Astrocyte (in vitro differentiated cells and primary cell): Measurements from ENCODE around the gene TNNI3. TPM values are rescaled to one million over a fixed set of nuclear protein-coding genes. Genes with fewer than 3 reads are reported as not detected.

Experiments used
- DNase-seq: peaks from one replicate; pipeline ENCODE4 v3.0.0-alpha.2; 2010; ENCODE audit warnings: low read depth
- FAIRE-seq: peaks from 2 replicates; lab custom pipeline; 2011; peaks lifted over from hg19 to GRCh38; lab: Jason Lieb, UNC
- H2AFZ ChIP-seq: 2 replicates; pipeline ENCODE4 v1.6.0; 2012; ENCODE audit warnings: low read depth, low read length, inconsistent platforms
- H3K27ac ChIP-seq: 2 replicates; pipeline ENCODE4 v1.5.1; 2011; ENCODE audit warnings: low read depth, low read length, inconsistent platforms
- H3K27me3 ChIP-seq: 2 replicates; pipeline ENCODE4 v1.6.0; 2011; ENCODE audit warnings: low read length, inconsistent platforms; ENCODE audit not compliant: insufficient read depth
- H3K36me3 ChIP-seq: 2 replicates; pipeline ENCODE4 v1.5.1; 2011; ENCODE audit warnings: low read length, inconsistent platforms; ENCODE audit not compliant: insufficient read depth
- H3K4me1 ChIP-seq: 2 replicates; pipeline ENCODE4 v1.5.1; 2011; ENCODE audit warnings: low read length, inconsistent platforms; ENCODE audit not compliant: insufficient read depth
- H3K4me2 ChIP-seq: 2 replicates; pipeline ENCODE4 v1.6.0; 2012; ENCODE audit warnings: low read length, inconsistent platforms
- H3K4me3 ChIP-seq: 2 replicates; pipeline ENCODE4 v1.5.1; 2011; ENCODE audit warnings: low read depth, mild to moderate bottlenecking, low read length, inconsistent platforms; ENCODE audit not compliant: insufficient read depth
- H3K79me2 ChIP-seq: 2 replicates; pipeline ENCODE4 v1.6.0; 2012; ENCODE audit warnings: mild to moderate bottlenecking, low read length, inconsistent platforms; ENCODE audit not compliant: insufficient read depth
- H3K9ac ChIP-seq: 2 replicates; pipeline ENCODE4 v1.6.0; 2012; ENCODE audit warnings: mild to moderate bottlenecking, low read length, inconsistent platforms
- H3K9me3 ChIP-seq: 2 replicates; pipeline ENCODE4 v1.5.1; 2012; ENCODE audit warnings: low read depth, mild to moderate bottlenecking, low read length, inconsistent platforms; ENCODE audit not compliant: insufficient read depth
- H4K20me1 ChIP-seq: 2 replicates; pipeline ENCODE4 v1.6.0; 2012; ENCODE audit warnings: low read length, inconsistent platforms; ENCODE audit not compliant: insufficient read depth
- H3K27ac Mint-ChIP-seq: one replicate; pipeline ENCODE4 v1.8.0; 2021; ENCODE audit warnings: mild to moderate bottlenecking, mixed read lengths; ENCODE audit not compliant: unreplicated experiment
- H3K27me3 Mint-ChIP-seq: one replicate; pipeline ENCODE4 v1.8.0; 2021; ENCODE audit warnings: low read depth, mixed read lengths; ENCODE audit not compliant: unreplicated experiment
- H3K36me3 Mint-ChIP-seq: one replicate; pipeline ENCODE4 v1.8.0; 2021; ENCODE audit warnings: low read depth, mixed read lengths; ENCODE audit not compliant: unreplicated experiment
- H3K4me1 Mint-ChIP-seq: one replicate; pipeline ENCODE4 v1.8.0; 2021; ENCODE audit warnings: low read depth, mixed read lengths; ENCODE audit not compliant: unreplicated experiment
- H3K4me3 Mint-ChIP-seq: one replicate; pipeline ENCODE4 v1.8.0; 2021; ENCODE audit warnings: mild to moderate bottlenecking, moderate library complexity, mixed read lengths; ENCODE audit not compliant: unreplicated experiment
- H3K9me3 Mint-ChIP-seq: one replicate; pipeline ENCODE4 v1.8.0; 2021; ENCODE audit warnings: mild to moderate bottlenecking, mixed read lengths; ENCODE audit not compliant: unreplicated experiment
- EZH2 ChIP-seq: IDR thresholded peaks from 2 replicates; pipeline ENCODE4 v1.6.1; 2012; ENCODE audit warnings: mild to moderate bottlenecking, low read length, inconsistent platforms; ENCODE audit not compliant: insufficient read depth
- total RNA-seq: library from RNA; stranded (reverse); gene quantifications from 2 replicates; pipeline ENCODE4 v1.2.1, GENCODE V29; 2021
- TF ChIP-seq, protein P1 (sequence below): IDR thresholded peaks from 2 replicates; pipeline ENCODE4 v1.5.1; 2011; ENCODE audit warnings: low read depth, mild to moderate bottlenecking, inconsistent platforms, low read length, moderate library complexity; ENCODE audit not compliant: insufficient read depth

TNNI3 gene
- total RNA-seq, 1 donor from 2014 or later: not detected

DNA sequence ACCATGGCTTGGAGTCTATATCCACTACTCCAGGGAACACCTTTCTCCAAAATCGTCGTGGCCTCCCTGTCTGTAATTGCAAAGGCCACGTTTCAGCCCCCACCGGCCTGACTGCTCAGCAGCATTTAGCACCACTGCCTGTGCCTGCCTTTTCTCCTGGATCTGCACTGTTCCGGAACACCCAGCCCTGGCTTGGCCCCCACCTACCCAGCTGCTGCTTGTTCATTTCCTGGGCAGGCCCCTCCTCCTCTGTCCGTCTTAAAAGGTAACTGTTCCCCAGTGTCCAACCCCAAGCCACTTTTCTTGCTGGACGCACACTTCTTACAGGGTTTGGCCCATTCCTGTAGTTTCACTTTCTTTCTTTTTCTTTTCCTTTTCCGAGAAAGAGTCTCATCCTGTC lies 31.1 kb upstream of the TNNI3 start:
- Mint-ChIP-seq H3K27ac (no peak overlapping the region), H3K4me1 (no peaks in the 10 kb centered on the region), H3K9me3 (no peaks in the 10 kb centered on the region), H3K27me3 (peaks cover 40% of the 10 kb centered on the region), H3K4me3 (no peak overlapping the region), H3K36me3 (no peaks in the 10 kb centered on the region)
- TF ChIP-seq EZH2: no peak
- TF ChIP-seq, protein P1, sequence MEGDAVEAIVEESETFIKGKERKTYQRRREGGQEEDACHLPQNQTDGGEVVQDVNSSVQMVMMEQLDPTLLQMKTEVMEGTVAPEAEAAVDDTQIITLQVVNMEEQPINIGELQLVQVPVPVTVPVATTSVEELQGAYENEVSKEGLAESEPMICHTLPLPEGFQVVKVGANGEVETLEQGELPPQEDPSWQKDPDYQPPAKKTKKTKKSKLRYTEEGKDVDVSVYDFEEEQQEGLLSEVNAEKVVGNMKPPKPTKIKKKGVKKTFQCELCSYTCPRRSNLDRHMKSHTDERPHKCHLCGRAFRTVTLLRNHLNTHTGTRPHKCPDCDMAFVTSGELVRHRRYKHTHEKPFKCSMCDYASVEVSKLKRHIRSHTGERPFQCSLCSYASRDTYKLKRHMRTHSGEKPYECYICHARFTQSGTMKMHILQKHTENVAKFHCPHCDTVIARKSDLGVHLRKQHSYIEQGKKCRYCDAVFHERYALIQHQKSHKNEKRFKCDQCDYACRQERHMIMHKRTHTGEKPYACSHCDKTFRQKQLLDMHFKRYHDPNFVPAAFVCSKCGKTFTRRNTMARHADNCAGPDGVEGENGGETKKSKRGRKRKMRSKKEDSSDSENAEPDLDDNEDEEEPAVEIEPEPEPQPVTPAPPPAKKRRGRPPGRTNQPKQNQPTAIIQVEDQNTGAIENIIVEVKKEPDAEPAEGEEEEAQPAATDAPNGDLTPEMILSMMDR: no peak
- H3K27ac ChIP-seq: peak overlapping the region; percentile 54
- H3K9me3 ChIP-seq: no peaks in the 10 kb centered on the region
- no peaks in the 10 kb centered on the region for H4K20me1 ChIP-seq
- H3K36me3 ChIP-seq: no peaks in the 10 kb centered on the region
- FAIRE-seq: no peak
- H3K9ac ChIP-seq: peak overlapping the region; percentile 48
- no peak overlapping the region for H3K4me3 ChIP-seq
- no peak for DNase-seq
- no peaks in the 10 kb centered on the region for H3K27me3 ChIP-seq
- H2AFZ ChIP-seq: no peak overlapping the region
- peak overlapping the region; percentile 21 for H3K4me2 ChIP-seq
- H3K4me1 ChIP-seq: peaks cover 3% of the 10 kb centered on the region
- H3K79me2 ChIP-seq: no peaks in the 10 kb centered on the region

- Mint-ChIP-seq H3K4me1 (no peaks in the 10 kb centered on the region), H3K4me3 (no peak overlapping the region), H3K27me3 (peaks cover 43% of the 10 kb centered on the region), H3K27ac (no peak overlapping the region), H3K36me3 (no peaks in the 10 kb centered on the region), H3K9me3 (peaks cover 2% of the 10 kb centered on the region)
- DNase-seq (no peak), FAIRE-seq (no peak)
- no peak overlapping the region for H3K4me3 ChIP-seq
- no peak overlapping the region for H3K4me2 ChIP-seq
- peaks cover 3% of the 10 kb centered on the region for H3K4me1 ChIP-seq
- H4K20me1 ChIP-seq: no peaks in the 10 kb centered on the region
- TF ChIP-seq EZH2: no peak
- TF ChIP-seq, protein P1: no peak
- H3K27ac ChIP-seq: no peak overlapping the region
- H3K27me3 ChIP-seq: peaks cover 5% of the 10 kb centered on the region
- H3K79me2 ChIP-seq: no peaks in the 10 kb centered on the region
- H2AFZ ChIP-seq: no peak overlapping the region
- no peaks in the 10 kb centered on the region for H3K36me3 ChIP-seq
- H3K9ac ChIP-seq: no peak overlapping the region
- H3K9me3 ChIP-seq: no peaks in the 10 kb centered on the region
Observed at GRCh38 chr19:55186080-55186479, 28.5 kb upstream of the TNNI3 start.

- no peaks in the 10 kb centered on the region for H3K79me2 ChIP-seq
- Mint-ChIP-seq H3K4me3 (no peak overlapping the region), H3K4me1 (peaks cover 3% of the 10 kb centered on the region), H3K9me3 (peaks cover 2% of the 10 kb centered on the region), H3K27ac (no peak overlapping the region), H3K27me3 (peaks cover 68% of the 10 kb centered on the region), H3K36me3 (no peaks in the 10 kb centered on the region)
- DNase-seq (no peak), FAIRE-seq (no peak)
- no peaks in the 10 kb centered on the region for H3K36me3 ChIP-seq
- H3K4me1 ChIP-seq: peaks cover 12% of the 10 kb centered on the region
- H4K20me1 ChIP-seq: peaks cover 6% of the 10 kb centered on the region
- no peak for TF ChIP-seq EZH2
- TF ChIP-seq, protein P1: no peak
- no peaks in the 10 kb centered on the region for H3K9me3 ChIP-seq
- no peak overlapping the region for H3K9ac ChIP-seq
- no peak overlapping the region for H3K4me2 ChIP-seq
- H2AFZ ChIP-seq: no peak overlapping the region
- no peak overlapping the region for H3K4me3 ChIP-seq
- H3K27me3 ChIP-seq: peaks cover 9% of the 10 kb centered on the region
- no peak overlapping the region for H3K27ac ChIP-seq
Observed at GRCh38 chr19:55181740-55182139, 24.2 kb upstream of the TNNI3 start.
